WTC11 (cell line): ENCODE results near the gene NAV2. TPM values are rescaled to one million over a fixed set of nuclear protein-coding genes. Genes with fewer than 3 reads are reported as not detected.

Experiments used
- ATAC-seq: fragments of 200-7000 bp; cut with Tn5 transposase; 2 replicates; pipeline ENCODE4 v1.10.0; 2021; ENCODE audit warnings: mild to moderate bottlenecking, moderate library complexity
- CTCF ChIA-PET: fragments of 300-600 bp; sonication (Branson Sonifier 250); formaldehyde crosslinking; loops from one replicate; lab custom pipeline; 2021; ENCODE audit warnings: antibody characterized with exemption; lab: Charles Lee
- POLR2A ChIA-PET: fragments of 350-600 bp; sonication (Branson Sonifier 250); formaldehyde crosslinking; loops from one replicate; lab custom pipeline; 2021; ENCODE audit warnings: antibody characterized with exemption; lab: Charles Lee
- DNase-seq: peaks from one replicate; pipeline ENCODE4 v3.0.0; 2021; ENCODE audit warnings: low spot score
- H3K27ac Mint-ChIP-seq: 2 replicates; pipeline ENCODE4 v1.8.0; 2021; ENCODE audit warnings: mixed read lengths
- H3K27me3 Mint-ChIP-seq: 2 replicates; pipeline ENCODE4 v1.8.0; 2021; ENCODE audit warnings: low read depth, mild to moderate bottlenecking, moderate library complexity, mixed read lengths
- H3K36me3 Mint-ChIP-seq: 2 replicates; pipeline ENCODE4 v1.8.0; 2021; ENCODE audit warnings: mixed read lengths
- H3K4me1 Mint-ChIP-seq: 2 replicates; pipeline ENCODE4 v1.8.0; 2022; ENCODE audit warnings: mixed read lengths
- H3K4me3 Mint-ChIP-seq: 2 replicates; pipeline ENCODE4 v1.8.0; 2021; ENCODE audit warnings: mild to moderate bottlenecking, moderate library complexity, mixed read lengths
- H3K9me3 Mint-ChIP-seq: 2 replicates; pipeline ENCODE4 v1.8.0; 2021; ENCODE audit warnings: mixed read lengths
- CREB1 ChIP-seq: sonication (generic); formaldehyde crosslinking; IDR thresholded peaks from 2 replicates; pipeline ENCODE4 v1.8.0; 2023; ENCODE audit warnings: mild to moderate bottlenecking, missing genetic modification reagents
- GTF2I ChIP-seq: fragments of 250-450 bp; sonication (Bioruptor Pico); conservative IDR thresholded peaks from 2 replicates; pipeline ENCODE4 v1.4.0; 2021; ENCODE audit warnings: mild to moderate bottlenecking
- SMAD4 ChIP-seq: sonication (generic); formaldehyde crosslinking; IDR thresholded peaks from 2 replicates; pipeline ENCODE4 v1.8.0; 2022; ENCODE audit warnings: mild to moderate bottlenecking, missing genetic modification reagents
- SP1 ChIP-seq: sonication (generic); formaldehyde crosslinking; conservative IDR thresholded peaks from 2 replicates; pipeline ENCODE4 v1.8.1; 2022; ENCODE audit warnings: missing genetic modification reagents
- TCF7 ChIP-seq: sonication (generic); formaldehyde crosslinking; IDR thresholded peaks from 2 replicates; pipeline ENCODE4 v1.8.0; 2022; ENCODE audit warnings: mild to moderate bottlenecking, low read depth, missing genetic modification reagents, moderate library complexity
- ZNF138 ChIP-seq: sonication (generic); formaldehyde crosslinking; conservative IDR thresholded peaks from 2 replicates; pipeline ENCODE4 v1.8.1; 2022; ENCODE audit warnings: mild to moderate bottlenecking, moderate library complexity, missing genetic modification reagents
- ZNF219 ChIP-seq: sonication (generic); formaldehyde crosslinking; IDR thresholded peaks from 2 replicates; pipeline ENCODE4 v1.8.0; 2023; ENCODE audit warnings: missing genetic modification reagents, mild to moderate bottlenecking, borderline replicate concordance
- ZNF317 ChIP-seq: sonication (generic); formaldehyde crosslinking; IDR thresholded peaks from 2 replicates; pipeline ENCODE4 v1.8.1; 2023; ENCODE audit warnings: low read depth, mild to moderate bottlenecking, moderate library complexity, missing genetic modification reagents, borderline replicate concordance
- ZNF396 ChIP-seq: fragments of 250-450 bp; sonication (Bioruptor Pico); IDR thresholded peaks from 2 replicates; pipeline ENCODE4 v1.8.0; 2021; ENCODE audit warnings: mild to moderate bottlenecking, moderate library complexity, borderline replicate concordance
- total RNA-seq: library from RNA; stranded (reverse); gene quantifications from 3 replicates; pipeline ENCODE4 v1.2.3, GENCODE V29; 2021
- TF ChIP-seq, protein P1 (sequence below): sonication (generic); formaldehyde crosslinking; IDR thresholded peaks from 2 replicates; pipeline ENCODE4 v1.8.1; 2023; ENCODE audit warnings: mild to moderate bottlenecking, missing genetic modification reagents, borderline replicate concordance
- TF ChIP-seq, protein P2 (sequence below): sonication (generic); formaldehyde crosslinking; IDR thresholded peaks from 2 replicates; pipeline ENCODE4 v1.8.1; 2023; ENCODE audit warnings: mild to moderate bottlenecking, missing genetic modification reagents, moderate library complexity
- TF ChIP-seq, protein P3 (sequence below): sonication (generic); formaldehyde crosslinking; IDR thresholded peaks from 2 replicates; pipeline ENCODE4 v1.8.1; 2022; ENCODE audit warnings: mild to moderate bottlenecking, moderate library complexity, missing genetic modification reagents
- TF ChIP-seq, protein P4 (sequence below): fragments of 250-450 bp; sonication (Bioruptor Pico); IDR thresholded peaks from 2 replicates; pipeline ENCODE4 v1.8.0; 2021; ENCODE audit warnings: mild to moderate bottlenecking
- TF ChIP-seq, protein P5 (sequence below): sonication (generic); formaldehyde crosslinking; IDR thresholded peaks from 2 replicates; pipeline ENCODE4 v1.8.1; 2022; ENCODE audit warnings: low read depth, mild to moderate bottlenecking, moderate library complexity, missing genetic modification reagents, borderline replicate concordance
- TF ChIP-seq, protein P6 (sequence below): sonication (generic); formaldehyde crosslinking; IDR thresholded peaks from 2 replicates; pipeline ENCODE4 v1.8.0; 2022; ENCODE audit warnings: mild to moderate bottlenecking, missing genetic modification reagents
- TF ChIP-seq, protein P7 (sequence below): sonication (generic); formaldehyde crosslinking; IDR thresholded peaks from 2 replicates; pipeline ENCODE4 v1.8.0; 2023; ENCODE audit warnings: mild to moderate bottlenecking, missing genetic modification reagents
- TF ChIP-seq, protein P8 (sequence below): sonication (generic); formaldehyde crosslinking; IDR thresholded peaks from 2 replicates; pipeline ENCODE4 v1.8.0; 2022; ENCODE audit warnings: missing genetic modification reagents

The NAV2 gene
- total RNA-seq, 1 experiment from 2014 or later, result 42.8 TPM

DNA sequence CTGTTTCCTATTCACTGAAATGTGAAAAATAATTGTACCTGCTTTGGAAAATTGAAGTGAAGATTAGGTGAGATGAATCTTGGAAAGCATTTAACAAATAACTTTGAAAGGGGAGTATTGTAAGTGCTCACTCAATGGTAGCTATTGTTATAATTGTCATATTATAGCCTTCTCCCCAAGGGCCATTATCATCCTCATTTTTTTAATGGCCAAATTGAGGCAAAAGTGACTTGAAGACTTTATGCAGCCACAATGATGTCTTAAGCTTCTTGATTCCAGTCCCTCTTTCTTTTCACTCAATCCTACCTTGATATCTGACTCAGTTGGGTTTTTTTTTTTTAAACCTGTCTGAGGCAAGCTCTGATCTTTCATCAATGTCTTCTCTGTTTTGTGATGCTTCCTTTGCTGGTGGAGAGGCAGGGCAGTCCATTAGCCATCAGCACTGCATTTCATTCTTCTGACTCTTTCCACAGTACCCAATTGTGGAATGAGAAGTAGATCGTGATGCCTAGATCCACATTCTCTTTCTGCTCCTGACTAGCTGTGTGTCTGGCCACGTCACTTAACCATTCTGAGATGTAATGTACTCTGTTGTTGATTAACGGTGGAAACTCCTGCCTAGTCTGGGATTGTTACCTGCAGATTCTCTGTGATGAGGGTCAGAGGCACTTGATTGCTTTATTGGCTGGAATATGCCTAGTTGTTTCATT lies 346.3 kb downstream of the NAV2 start (continued):
- TF ChIP-seq, protein P1, sequence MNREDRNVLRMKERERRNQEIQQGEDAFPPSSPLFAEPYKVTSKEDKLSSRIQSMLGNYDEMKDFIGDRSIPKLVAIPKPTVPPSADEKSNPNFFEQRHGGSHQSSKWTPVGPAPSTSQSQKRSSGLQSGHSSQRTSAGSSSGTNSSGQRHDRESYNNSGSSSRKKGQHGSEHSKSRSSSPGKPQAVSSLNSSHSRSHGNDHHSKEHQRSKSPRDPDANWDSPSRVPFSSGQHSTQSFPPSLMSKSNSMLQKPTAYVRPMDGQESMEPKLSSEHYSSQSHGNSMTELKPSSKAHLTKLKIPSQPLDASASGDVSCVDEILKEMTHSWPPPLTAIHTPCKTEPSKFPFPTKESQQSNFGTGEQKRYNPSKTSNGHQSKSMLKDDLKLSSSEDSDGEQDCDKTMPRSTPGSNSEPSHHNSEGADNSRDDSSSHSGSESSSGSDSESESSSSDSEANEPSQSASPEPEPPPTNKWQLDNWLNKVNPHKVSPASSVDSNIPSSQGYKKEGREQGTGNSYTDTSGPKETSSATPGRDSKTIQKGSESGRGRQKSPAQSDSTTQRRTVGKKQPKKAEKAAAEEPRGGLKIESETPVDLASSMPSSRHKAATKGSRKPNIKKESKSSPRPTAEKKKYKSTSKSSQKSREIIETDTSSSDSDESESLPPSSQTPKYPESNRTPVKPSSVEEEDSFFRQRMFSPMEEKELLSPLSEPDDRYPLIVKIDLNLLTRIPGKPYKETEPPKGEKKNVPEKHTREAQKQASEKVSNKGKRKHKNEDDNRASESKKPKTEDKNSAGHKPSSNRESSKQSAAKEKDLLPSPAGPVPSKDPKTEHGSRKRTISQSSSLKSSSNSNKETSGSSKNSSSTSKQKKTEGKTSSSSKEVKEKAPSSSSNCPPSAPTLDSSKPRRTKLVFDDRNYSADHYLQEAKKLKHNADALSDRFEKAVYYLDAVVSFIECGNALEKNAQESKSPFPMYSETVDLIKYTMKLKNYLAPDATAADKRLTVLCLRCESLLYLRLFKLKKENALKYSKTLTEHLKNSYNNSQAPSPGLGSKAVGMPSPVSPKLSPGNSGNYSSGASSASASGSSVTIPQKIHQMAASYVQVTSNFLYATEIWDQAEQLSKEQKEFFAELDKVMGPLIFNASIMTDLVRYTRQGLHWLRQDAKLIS (CRISPR knock-in tag), result no peak
- no peak for TF ChIP-seq ZNF396 (CRISPR knock-in tag)
- TF ChIP-seq, protein P2, sequence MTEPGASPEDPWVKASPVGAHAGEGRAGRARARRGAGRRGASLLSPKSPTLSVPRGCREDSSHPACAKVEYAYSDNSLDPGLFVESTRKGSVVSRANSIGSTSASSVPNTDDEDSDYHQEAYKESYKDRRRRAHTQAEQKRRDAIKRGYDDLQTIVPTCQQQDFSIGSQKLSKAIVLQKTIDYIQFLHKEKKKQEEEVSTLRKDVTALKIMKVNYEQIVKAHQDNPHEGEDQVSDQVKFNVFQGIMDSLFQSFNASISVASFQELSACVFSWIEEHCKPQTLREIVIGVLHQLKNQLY, result no peak
- TF ChIP-seq, all 79 proteins: peak for 0

DNA sequence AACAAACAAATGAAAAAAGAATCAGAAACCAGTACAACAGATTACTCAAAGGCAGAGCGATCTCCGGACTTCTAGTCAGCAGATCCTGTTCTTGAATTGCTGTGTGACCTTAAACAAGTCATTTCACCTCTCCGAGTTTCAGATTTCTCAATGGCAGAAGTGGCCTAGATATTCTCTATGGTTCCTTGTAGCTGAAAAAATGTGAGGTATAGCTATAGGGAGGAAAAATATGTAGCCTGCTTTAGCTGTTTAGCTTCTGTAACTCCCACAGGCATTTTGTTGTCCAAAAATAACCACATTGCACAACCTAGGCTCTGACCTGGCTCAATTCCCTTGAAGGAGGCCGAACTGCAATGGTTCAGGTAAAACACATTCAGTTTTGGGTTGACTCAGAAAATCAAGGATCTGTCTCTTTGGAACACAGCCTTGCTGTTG lies 347.0 kb downstream of the NAV2 start:
- CTCF ChIA-PET, result no interaction called here
- ATAC-seq, result no peak
- H3K36me3 Mint-ChIP-seq, result peaks cover 64% of the 10 kb centered on the region
- TF ChIP-seq, protein P3, sequence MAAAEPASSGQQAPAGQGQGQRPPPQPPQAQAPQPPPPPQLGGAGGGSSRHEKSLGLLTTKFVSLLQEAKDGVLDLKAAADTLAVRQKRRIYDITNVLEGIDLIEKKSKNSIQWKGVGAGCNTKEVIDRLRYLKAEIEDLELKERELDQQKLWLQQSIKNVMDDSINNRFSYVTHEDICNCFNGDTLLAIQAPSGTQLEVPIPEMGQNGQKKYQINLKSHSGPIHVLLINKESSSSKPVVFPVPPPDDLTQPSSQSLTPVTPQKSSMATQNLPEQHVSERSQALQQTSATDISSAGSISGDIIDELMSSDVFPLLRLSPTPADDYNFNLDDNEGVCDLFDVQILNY (CRISPR knock-in tag), result no peak
- TF ChIP-seq ZNF317 (CRISPR knock-in tag) (no peak), TCF7 (CRISPR knock-in tag) (no peak), CREB1 (CRISPR knock-in tag) (no peak), ZNF219 (CRISPR knock-in tag) (no peak), GTF2I (CRISPR knock-in tag) (no peak), SP1 (CRISPR knock-in tag) (no peak), SMAD4 (CRISPR knock-in tag) (no peak), ZNF138 (CRISPR knock-in tag) (no peak)
- TF ChIP-seq, protein P4, sequence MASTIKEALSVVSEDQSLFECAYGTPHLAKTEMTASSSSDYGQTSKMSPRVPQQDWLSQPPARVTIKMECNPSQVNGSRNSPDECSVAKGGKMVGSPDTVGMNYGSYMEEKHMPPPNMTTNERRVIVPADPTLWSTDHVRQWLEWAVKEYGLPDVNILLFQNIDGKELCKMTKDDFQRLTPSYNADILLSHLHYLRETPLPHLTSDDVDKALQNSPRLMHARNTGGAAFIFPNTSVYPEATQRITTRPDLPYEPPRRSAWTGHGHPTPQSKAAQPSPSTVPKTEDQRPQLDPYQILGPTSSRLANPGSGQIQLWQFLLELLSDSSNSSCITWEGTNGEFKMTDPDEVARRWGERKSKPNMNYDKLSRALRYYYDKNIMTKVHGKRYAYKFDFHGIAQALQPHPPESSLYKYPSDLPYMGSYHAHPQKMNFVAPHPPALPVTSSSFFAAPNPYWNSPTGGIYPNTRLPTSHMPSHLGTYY (CRISPR knock-in tag), result no peak
- TF ChIP-seq, protein P2, result no peak
- TF ChIP-seq, protein P5, sequence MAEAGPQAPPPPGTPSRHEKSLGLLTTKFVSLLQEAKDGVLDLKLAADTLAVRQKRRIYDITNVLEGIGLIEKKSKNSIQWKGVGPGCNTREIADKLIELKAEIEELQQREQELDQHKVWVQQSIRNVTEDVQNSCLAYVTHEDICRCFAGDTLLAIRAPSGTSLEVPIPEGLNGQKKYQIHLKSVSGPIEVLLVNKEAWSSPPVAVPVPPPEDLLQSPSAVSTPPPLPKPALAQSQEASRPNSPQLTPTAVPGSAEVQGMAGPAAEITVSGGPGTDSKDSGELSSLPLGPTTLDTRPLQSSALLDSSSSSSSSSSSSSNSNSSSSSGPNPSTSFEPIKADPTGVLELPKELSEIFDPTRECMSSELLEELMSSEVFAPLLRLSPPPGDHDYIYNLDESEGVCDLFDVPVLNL (CRISPR knock-in tag), result no peak
- TF ChIP-seq, protein P6, sequence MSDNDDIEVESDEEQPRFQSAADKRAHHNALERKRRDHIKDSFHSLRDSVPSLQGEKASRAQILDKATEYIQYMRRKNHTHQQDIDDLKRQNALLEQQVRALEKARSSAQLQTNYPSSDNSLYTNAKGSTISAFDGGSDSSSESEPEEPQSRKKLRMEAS (CRISPR knock-in tag), result no peak
- TF ChIP-seq, protein P7, sequence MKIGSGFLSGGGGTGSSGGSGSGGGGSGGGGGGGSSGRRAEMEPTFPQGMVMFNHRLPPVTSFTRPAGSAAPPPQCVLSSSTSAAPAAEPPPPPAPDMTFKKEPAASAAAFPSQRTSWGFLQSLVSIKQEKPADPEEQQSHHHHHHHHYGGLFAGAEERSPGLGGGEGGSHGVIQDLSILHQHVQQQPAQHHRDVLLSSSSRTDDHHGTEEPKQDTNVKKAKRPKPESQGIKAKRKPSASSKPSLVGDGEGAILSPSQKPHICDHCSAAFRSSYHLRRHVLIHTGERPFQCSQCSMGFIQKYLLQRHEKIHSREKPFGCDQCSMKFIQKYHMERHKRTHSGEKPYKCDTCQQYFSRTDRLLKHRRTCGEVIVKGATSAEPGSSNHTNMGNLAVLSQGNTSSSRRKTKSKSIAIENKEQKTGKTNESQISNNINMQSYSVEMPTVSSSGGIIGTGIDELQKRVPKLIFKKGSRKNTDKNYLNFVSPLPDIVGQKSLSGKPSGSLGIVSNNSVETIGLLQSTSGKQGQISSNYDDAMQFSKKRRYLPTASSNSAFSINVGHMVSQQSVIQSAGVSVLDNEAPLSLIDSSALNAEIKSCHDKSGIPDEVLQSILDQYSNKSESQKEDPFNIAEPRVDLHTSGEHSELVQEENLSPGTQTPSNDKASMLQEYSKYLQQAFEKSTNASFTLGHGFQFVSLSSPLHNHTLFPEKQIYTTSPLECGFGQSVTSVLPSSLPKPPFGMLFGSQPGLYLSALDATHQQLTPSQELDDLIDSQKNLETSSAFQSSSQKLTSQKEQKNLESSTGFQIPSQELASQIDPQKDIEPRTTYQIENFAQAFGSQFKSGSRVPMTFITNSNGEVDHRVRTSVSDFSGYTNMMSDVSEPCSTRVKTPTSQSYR, result no peak
- TF ChIP-seq, protein P8, sequence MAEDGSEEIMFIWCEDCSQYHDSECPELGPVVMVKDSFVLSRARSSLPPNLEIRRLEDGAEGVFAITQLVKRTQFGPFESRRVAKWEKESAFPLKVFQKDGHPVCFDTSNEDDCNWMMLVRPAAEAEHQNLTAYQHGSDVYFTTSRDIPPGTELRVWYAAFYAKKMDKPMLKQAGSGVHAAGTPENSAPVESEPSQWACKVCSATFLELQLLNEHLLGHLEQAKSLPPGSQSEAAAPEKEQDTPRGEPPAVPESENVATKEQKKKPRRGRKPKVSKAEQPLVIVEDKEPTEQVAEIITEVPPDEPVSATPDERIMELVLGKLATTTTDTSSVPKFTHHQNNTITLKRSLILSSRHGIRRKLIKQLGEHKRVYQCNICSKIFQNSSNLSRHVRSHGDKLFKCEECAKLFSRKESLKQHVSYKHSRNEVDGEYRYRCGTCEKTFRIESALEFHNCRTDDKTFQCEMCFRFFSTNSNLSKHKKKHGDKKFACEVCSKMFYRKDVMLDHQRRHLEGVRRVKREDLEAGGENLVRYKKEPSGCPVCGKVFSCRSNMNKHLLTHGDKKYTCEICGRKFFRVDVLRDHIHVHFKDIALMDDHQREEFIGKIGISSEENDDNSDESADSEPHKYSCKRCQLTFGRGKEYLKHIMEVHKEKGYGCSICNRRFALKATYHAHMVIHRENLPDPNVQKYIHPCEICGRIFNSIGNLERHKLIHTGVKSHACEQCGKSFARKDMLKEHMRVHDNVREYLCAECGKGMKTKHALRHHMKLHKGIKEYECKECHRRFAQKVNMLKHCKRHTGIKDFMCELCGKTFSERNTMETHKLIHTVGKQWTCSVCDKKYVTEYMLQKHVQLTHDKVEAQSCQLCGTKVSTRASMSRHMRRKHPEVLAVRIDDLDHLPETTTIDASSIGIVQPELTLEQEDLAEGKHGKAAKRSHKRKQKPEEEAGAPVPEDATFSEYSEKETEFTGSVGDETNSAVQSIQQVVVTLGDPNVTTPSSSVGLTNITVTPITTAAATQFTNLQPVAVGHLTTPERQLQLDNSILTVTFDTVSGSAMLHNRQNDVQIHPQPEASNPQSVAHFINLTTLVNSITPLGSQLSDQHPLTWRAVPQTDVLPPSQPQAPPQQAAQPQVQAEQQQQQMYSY (CRISPR knock-in tag), result no peak

More for the DNA sequence above, 347.0 kb downstream of the NAV2 start:
- no peak overlapping the region for H3K27ac Mint-ChIP-seq
- no peak overlapping the region for H3K4me3 Mint-ChIP-seq
- H3K4me1 Mint-ChIP-seq, result peaks cover 25% of the 10 kb centered on the region
- H3K9me3 Mint-ChIP-seq, result no peaks in the 10 kb centered on the region
- no peaks in the 10 kb centered on the region for H3K27me3 Mint-ChIP-seq
- no peak for DNase-seq
- POLR2A ChIA-PET, result no interaction called here
